KOPT-K1 (cell line): ENCODE results near the gene NIPAL4.

Source experiments
- H3K27ac ChIP-seq: fragments of 200-600 bp; sonication (generic); 2 replicates; pipeline ENCODE4 v1.5.1; 2016; ENCODE audit warnings: antibody characterized with exemption, mild to moderate bottlenecking, low read depth, low read length; ENCODE audit not compliant: poor library complexity, severe bottlenecking
- H3K36me3 ChIP-seq: fragments of 200-600 bp; sonication (generic); 2 replicates; pipeline ENCODE4 v1.5.1; 2017; ENCODE audit warnings: antibody characterized with exemption, mild to moderate bottlenecking, low read length, moderate library complexity; ENCODE audit not compliant: insufficient read depth
- H3K9me3 ChIP-seq: fragments of 200-600 bp; sonication (generic); 2 replicates; pipeline ENCODE4 v1.5.1; 2017; ENCODE audit warnings: antibody characterized with exemption, low read length, mild to moderate bottlenecking; ENCODE audit not compliant: insufficient read depth, poor library complexity, severe bottlenecking

The NIPAL4 gene

GRCh38 chr5:157454273-157454672 is 5.7 kb upstream of the NIPAL4 start:
- no peak overlapping the region for H3K27ac ChIP-seq
- no peaks in the 10 kb centered on the region for H3K9me3 ChIP-seq
- H3K36me3 ChIP-seq: no peaks in the 10 kb centered on the region

GRCh38 chr5:157455057-157455456 is 5.0 kb upstream of the NIPAL4 start:
- H3K9me3 ChIP-seq: no peaks in the 10 kb centered on the region
- no peak overlapping the region for H3K27ac ChIP-seq
- H3K36me3 ChIP-seq: no peaks in the 10 kb centered on the region

GRCh38 chr5:157456301-157456700 is 3.7 kb upstream of the NIPAL4 start:
- Histone ChIP-seq H3K36me3 (no peaks in the 10 kb centered on the region), H3K9me3 (no peaks in the 10 kb centered on the region), H3K27ac (no peak overlapping the region)

- Histone ChIP-seq H3K9me3 (no peaks in the 10 kb centered on the region), H3K27ac (no peak overlapping the region), H3K36me3 (no peaks in the 10 kb centered on the region)
Measured at GRCh38 chr5:157457391-157457790, 2.6 kb upstream of the NIPAL4 start.

- Histone ChIP-seq H3K36me3 (no peaks in the 10 kb centered on the region), H3K27ac (no peak overlapping the region), H3K9me3 (no peaks in the 10 kb centered on the region)
Measured at GRCh38 chr5:157458835-157459234, 1.2 kb upstream of the NIPAL4 start.

- H3K36me3 ChIP-seq: no peaks in the 10 kb centered on the region
- H3K9me3 ChIP-seq: no peaks in the 10 kb centered on the region
- H3K27ac ChIP-seq: no peak overlapping the region
Measured at GRCh38 chr5:157460921-157461792, 1.1 kb downstream of the NIPAL4 start.

GRCh38 chr5:157463081-157463480 is 3.1 kb downstream of the NIPAL4 start:
- Histone ChIP-seq H3K36me3 (no peaks in the 10 kb centered on the region), H3K27ac (no peak overlapping the region), H3K9me3 (no peaks in the 10 kb centered on the region)

- Histone ChIP-seq H3K36me3 (no peaks in the 10 kb centered on the region), H3K9me3 (no peaks in the 10 kb centered on the region), H3K27ac (no peak overlapping the region)
Measured at GRCh38 chr5:157463621-157464518, 3.9 kb downstream of the NIPAL4 start.

- no peaks in the 10 kb centered on the region for H3K9me3 ChIP-seq
- no peak overlapping the region for H3K27ac ChIP-seq
- no peaks in the 10 kb centered on the region for H3K36me3 ChIP-seq
Measured at GRCh38 chr5:157464519-157465171, 4.6 kb downstream of the NIPAL4 start.

- Histone ChIP-seq H3K27ac (no peak overlapping the region), H3K9me3 (no peaks in the 10 kb centered on the region), H3K36me3 (no peaks in the 10 kb centered on the region)
Measured at GRCh38 chr5:157468293-157468965, 8.4 kb downstream of the NIPAL4 start.

- Histone ChIP-seq H3K36me3 (no peaks in the 10 kb centered on the region), H3K27ac (no peak overlapping the region), H3K9me3 (no peaks in the 10 kb centered on the region)
Measured at GRCh38 chr5:157469073-157469472, 9.1 kb downstream of the NIPAL4 start.

GRCh38 chr5:157469687-157470086 is 9.7 kb downstream of the NIPAL4 start:
- no peaks in the 10 kb centered on the region for H3K9me3 ChIP-seq
- H3K27ac ChIP-seq: no peak overlapping the region
- H3K36me3 ChIP-seq: no peaks in the 10 kb centered on the region

GRCh38 chr5:157470631-157471030 is 10.6 kb downstream of the NIPAL4 start:
- Histone ChIP-seq H3K9me3 (no peaks in the 10 kb centered on the region), H3K36me3 (0 out of 2 replicates have a peak, but pooled peaks cover 2% of the 10 kb centered on the region), H3K27ac (no peak overlapping the region)

GRCh38 chr5:157471709-157472108 is 11.7 kb downstream of the NIPAL4 start:
- Histone ChIP-seq H3K36me3 (0 out of 2 replicates have a peak, but pooled peaks cover 3% of the 10 kb centered on the region), H3K9me3 (no peaks in the 10 kb centered on the region), H3K27ac (no peak overlapping the region)
